Muscle of leg (tissue), 11 donors: ENCODE measurements around the gene MYMX. TPM values are rescaled to one million over a fixed set of nuclear protein-coding genes. Genes with fewer than 3 reads are reported as not detected.

Experiments used
- DNase-seq: peaks from one replicate; pipeline ENCODE4 v3.0.0; 2013
- H3K27ac ChIP-seq: one replicate; pipeline ENCODE4 v1.5.1; 2013; ENCODE audit warnings: mild to moderate bottlenecking, low read length, control low read depth
- H3K27me3 ChIP-seq: one replicate; pipeline ENCODE4 v1.6.1; 2013; ENCODE audit warnings: low read length; ENCODE audit not compliant: control insufficient read depth, insufficient read depth
- H3K36me3 ChIP-seq: one replicate; pipeline ENCODE4 v1.6.1; 2013; ENCODE audit warnings: low read length; ENCODE audit not compliant: control insufficient read depth, insufficient read depth
- H3K4me1 ChIP-seq: one replicate; pipeline ENCODE4 v1.6.1; 2013; ENCODE audit warnings: low read length; ENCODE audit not compliant: control insufficient read depth, insufficient read depth
- H3K4me3 ChIP-seq: one replicate; pipeline ENCODE4 v1.5.1; 2013; ENCODE audit warnings: low read length, control low read depth
- H3K9me3 ChIP-seq: replicated peaks from 2 replicates; pipeline ENCODE4 v1.6.1; 2013; ENCODE audit warnings: low read depth, low read length; ENCODE audit not compliant: control insufficient read depth
- WGBS: methylation state at CpG from one replicate; pipeline ENCODE4 v1.1.5; 2013; ENCODE audit warnings: missing lambda C conversion rate; ENCODE audit not compliant: insufficient coverage; 5-methylcytosine and 5-hydroxymethylcytosine counted together
- polyA plus RNA-seq, 8 donors: library from polyadenylated mRNA; unstranded; fragments of 120-200 nt; gene quantifications; one replicate each; pipeline versions ENCODE4 v1.2.1 to v1.2.3, GENCODE V29; 2013; ENCODE audit warnings: inconsistent platforms in 1 of 8, low replicate concordance in 1 of 8; ENCODE audit not compliant: insufficient read length in 8 of 8, insufficient read depth in 1 of 8
- total RNA-seq: library from RNA; stranded (reverse); fragments of 120-200 nt; gene quantifications from one replicate; pipeline ENCODE4 v1.2.4, GENCODE V29; 2013

Gene MYMX
- total and polyA plus RNA-seq, 9 donors: 12.4 to 31.2 (median 26.6) TPM

GRCh38 chr6:44224029-44224964 lies 7.6 kb downstream of the MYMX start:
- peaks cover 22% of the 10 kb centered on the region for H3K36me3 ChIP-seq
- WGBS: 21% methylated on average over 6 of the region's 18 CpGs
- H3K4me1 ChIP-seq: peaks cover 87% of the 10 kb centered on the region
- no peak for DNase-seq
- no peaks in the 10 kb centered on the region for H3K9me3 ChIP-seq
- H3K4me3 ChIP-seq: peak overlapping the region; percentile 51
- peak overlapping the region; percentile 82 for H3K27ac ChIP-seq
- no peaks in the 10 kb centered on the region for H3K27me3 ChIP-seq

GRCh38 chr6:44224965-44225305 lies 8.2 kb downstream of the MYMX start:
- no peak overlapping the region for H3K4me3 ChIP-seq
- H3K36me3 ChIP-seq: peaks cover 26% of the 10 kb centered on the region
- no peaks in the 10 kb centered on the region for H3K27me3 ChIP-seq
- peak overlapping the region; percentile 82 for H3K27ac ChIP-seq
- WGBS: no CpG with 5 or more reads among the region's 4 CpGs
- H3K4me1 ChIP-seq: peaks cover 84% of the 10 kb centered on the region
- no peak for DNase-seq
- no peaks in the 10 kb centered on the region for H3K9me3 ChIP-seq

GRCh38 chr6:44225579-44226325 lies 9.0 kb downstream of the MYMX start:
- 85% methylated on average over 7 of the region's 8 CpGs for WGBS
- Histone ChIP-seq H3K36me3 (peaks cover 35% of the 10 kb centered on the region), H3K4me3 (no peak overlapping the region), H3K27ac (peak overlapping the region; percentile 78), H3K27me3 (no peaks in the 10 kb centered on the region), H3K9me3 (no peaks in the 10 kb centered on the region), H3K4me1 (peaks cover 79% of the 10 kb centered on the region)
- DNase-seq: no peak

GRCh38 chr6:44226368-44227147 lies 9.8 kb downstream of the MYMX start:
- Histone ChIP-seq H3K36me3 (peaks cover 42% of the 10 kb centered on the region), H3K4me3 (peak overlapping the region; percentile 5), H3K27ac (peak overlapping the region; percentile 78), H3K4me1 (peaks cover 70% of the 10 kb centered on the region), H3K27me3 (no peaks in the 10 kb centered on the region), H3K9me3 (no peaks in the 10 kb centered on the region)
- DNase-seq: peak; percentile 60
- 12% methylated on average over 9 of the region's 15 CpGs for WGBS

- H3K36me3 ChIP-seq: peaks cover 48% of the 10 kb centered on the region
- H3K4me3 ChIP-seq: peak overlapping the region; percentile 5
- no peaks in the 10 kb centered on the region for H3K27me3 ChIP-seq
- H3K27ac ChIP-seq: peak overlapping the region; percentile 78
- H3K9me3 ChIP-seq: no peaks in the 10 kb centered on the region
- peaks cover 63% of the 10 kb centered on the region for H3K4me1 ChIP-seq
- peak; percentile 59 for DNase-seq
- 44% methylated on average over 6 of the region's 7 CpGs for WGBS
Measured at GRCh38 chr6:44227148-44227793, 10.5 kb downstream of the MYMX start.

GRCh38 chr6:44228031-44228430 lies 11.3 kb downstream of the MYMX start:
- no peak for DNase-seq
- H3K4me1 ChIP-seq: peaks cover 59% of the 10 kb centered on the region
- H3K36me3 ChIP-seq: peaks cover 55% of the 10 kb centered on the region
- 100% methylated on average over 1 of the region's 6 CpGs for WGBS
- no peaks in the 10 kb centered on the region for H3K9me3 ChIP-seq
- H3K4me3 ChIP-seq: no peak overlapping the region
- no peaks in the 10 kb centered on the region for H3K27me3 ChIP-seq
- H3K27ac ChIP-seq: no peak overlapping the region

- Histone ChIP-seq H3K9me3 (no peaks in the 10 kb centered on the region), H3K36me3 (peaks cover 57% of the 10 kb centered on the region), H3K27ac (no peak overlapping the region), H3K27me3 (no peaks in the 10 kb centered on the region), H3K4me1 (peaks cover 61% of the 10 kb centered on the region), H3K4me3 (no peak overlapping the region)
- DNase-seq: no peak
- WGBS: 88% methylated on average over 3 of the region's 7 CpGs
Measured at GRCh38 chr6:44228433-44228832, 11.7 kb downstream of the MYMX start.

- Histone ChIP-seq H3K9me3 (no peaks in the 10 kb centered on the region), H3K27me3 (no peaks in the 10 kb centered on the region), H3K4me3 (no peak overlapping the region), H3K36me3 (peaks cover 61% of the 10 kb centered on the region), H3K27ac (no peak overlapping the region), H3K4me1 (peaks cover 64% of the 10 kb centered on the region)
- no peak for DNase-seq
- 82% methylated on average over 4 of the region's 5 CpGs for WGBS
Measured at GRCh38 chr6:44228836-44229235, 12.1 kb downstream of the MYMX start.

GRCh38 chr6:44229376-44230033 lies 12.8 kb downstream of the MYMX start:
- H3K27ac ChIP-seq: no peak overlapping the region
- 95% methylated on average over 11 of the region's 11 CpGs for WGBS
- no peak overlapping the region for H3K4me3 ChIP-seq
- no peak for DNase-seq
- no peaks in the 10 kb centered on the region for H3K27me3 ChIP-seq
- no peaks in the 10 kb centered on the region for H3K9me3 ChIP-seq
- peaks cover 64% of the 10 kb centered on the region for H3K36me3 ChIP-seq
- peaks cover 64% of the 10 kb centered on the region for H3K4me1 ChIP-seq
